Right lobe of liver (tissue), 4 donors: ENCODE data around the gene ITPR3.

Source experiments
- POLR2A ChIP-seq: fragments of 450-650 bp; IDR thresholded peaks from one replicate; pipeline ENCODE4 v1.6.1; 2017; ENCODE audit warnings: antibody characterized with exemption, mild to moderate bottlenecking
- TF ChIP-seq, protein P1 (sequence below), 4 donors: fragments of 200-600 bp in 3 of 4; fragments of 450-650 bp in 1 of 4; IDR thresholded peaks; one replicate each; pipeline versions ENCODE4 v1.5.1 to v1.8.0; 2016 to 2022; ENCODE audit warnings: antibody characterized with exemption in 4 of 4, mild to moderate bottlenecking in 2 of 4
- donor health status: DM: no; HTN: no; CAD: no.
- donor health status: DM: no; HTN: no; CAD: no.
- donor health status: DM: no; HTN: yes; CAD: no.

DNA sequence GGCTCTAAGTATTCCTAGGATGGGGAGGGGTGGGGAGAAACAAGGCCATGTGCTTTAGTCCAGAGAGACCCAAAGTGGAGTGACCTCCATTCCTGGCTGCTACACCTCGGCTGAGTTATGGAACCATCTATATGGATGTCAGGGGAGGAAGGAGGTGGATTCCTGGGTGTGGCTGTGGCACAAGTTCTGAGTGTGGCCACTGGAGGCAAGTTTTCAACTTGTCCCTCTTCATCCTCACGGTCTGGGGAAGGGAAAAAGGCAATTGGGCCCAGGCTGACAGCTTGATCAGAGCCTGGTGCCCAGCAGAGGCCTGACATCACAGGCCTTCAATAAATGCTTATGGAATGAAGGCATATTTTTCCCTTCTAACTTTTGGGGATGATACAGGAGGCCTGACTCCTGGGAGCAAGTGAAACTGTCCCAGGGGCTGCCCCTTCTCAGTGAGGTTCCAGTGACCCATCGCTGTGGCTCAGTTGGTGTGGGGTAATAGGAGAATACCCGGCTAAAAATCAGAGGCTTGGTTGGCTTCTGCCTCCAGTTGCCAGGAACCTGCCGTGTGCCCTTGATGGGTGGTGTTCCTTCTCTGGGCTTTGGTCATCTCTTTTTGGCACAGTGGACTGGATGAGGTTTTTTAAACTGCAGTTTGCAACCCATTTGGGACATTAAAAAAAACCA lies 1.8 kb upstream of the ITPR3 start:
- TF ChIP-seq, protein P1, sequence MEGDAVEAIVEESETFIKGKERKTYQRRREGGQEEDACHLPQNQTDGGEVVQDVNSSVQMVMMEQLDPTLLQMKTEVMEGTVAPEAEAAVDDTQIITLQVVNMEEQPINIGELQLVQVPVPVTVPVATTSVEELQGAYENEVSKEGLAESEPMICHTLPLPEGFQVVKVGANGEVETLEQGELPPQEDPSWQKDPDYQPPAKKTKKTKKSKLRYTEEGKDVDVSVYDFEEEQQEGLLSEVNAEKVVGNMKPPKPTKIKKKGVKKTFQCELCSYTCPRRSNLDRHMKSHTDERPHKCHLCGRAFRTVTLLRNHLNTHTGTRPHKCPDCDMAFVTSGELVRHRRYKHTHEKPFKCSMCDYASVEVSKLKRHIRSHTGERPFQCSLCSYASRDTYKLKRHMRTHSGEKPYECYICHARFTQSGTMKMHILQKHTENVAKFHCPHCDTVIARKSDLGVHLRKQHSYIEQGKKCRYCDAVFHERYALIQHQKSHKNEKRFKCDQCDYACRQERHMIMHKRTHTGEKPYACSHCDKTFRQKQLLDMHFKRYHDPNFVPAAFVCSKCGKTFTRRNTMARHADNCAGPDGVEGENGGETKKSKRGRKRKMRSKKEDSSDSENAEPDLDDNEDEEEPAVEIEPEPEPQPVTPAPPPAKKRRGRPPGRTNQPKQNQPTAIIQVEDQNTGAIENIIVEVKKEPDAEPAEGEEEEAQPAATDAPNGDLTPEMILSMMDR (IDR thresholded peaks at IDR 0.05) = no peak
- no peak for TF ChIP-seq POLR2A
